GM23338 (cell line): Measurements from ENCODE around the gene SELP. TPM values are rescaled to one million over a fixed set of nuclear protein-coding genes. Genes with fewer than 3 reads are reported as not detected.

Experiments used
- ATAC-seq: fragments of 200-7000 bp; cut with Tn5 transposase; 3 replicates; pipeline ENCODE4 v1.9.1; 2020
- DNase-seq: peaks from one replicate; pipeline ENCODE4 v3.0.0-alpha.2; 2015; ENCODE audit warnings: low spot score
- H2AFZ ChIP-seq: fragments of 200-600 bp; sonication (generic); 2 replicates; pipeline ENCODE4 v1.8.0; 2016; ENCODE audit warnings: antibody characterized with exemption, mild to moderate bottlenecking, moderate library complexity
- H3F3A ChIP-seq: fragments of 200-600 bp; sonication (generic); replicated peaks from 2 replicates; pipeline ENCODE4 v1.8.0; 2017; ENCODE audit warnings: antibody characterized with exemption, mixed run types, low read depth
- H3K27ac ChIP-seq: fragments of 200-600 bp; sonication (generic); 2 replicates; pipeline ENCODE4 v1.6.1; 2016; ENCODE audit warnings: low read depth
- H3K27me3 ChIP-seq: fragments of 200-600 bp; sonication (generic); 2 replicates; pipeline ENCODE4 v1.8.0; 2016; ENCODE audit warnings: mild to moderate bottlenecking, mixed run types, moderate library complexity; ENCODE audit not compliant: insufficient read depth
- H3K36me3 ChIP-seq: fragments of 200-600 bp; sonication (generic); 2 replicates; pipeline ENCODE4 v1.8.0; 2016; ENCODE audit warnings: mild to moderate bottlenecking; ENCODE audit not compliant: insufficient read depth
- H3K4me1 ChIP-seq: fragments of 200-600 bp; sonication (generic); 2 replicates; pipeline ENCODE4 v1.8.0; 2016; ENCODE audit warnings: mild to moderate bottlenecking, moderate library complexity; ENCODE audit not compliant: insufficient read depth
- H3K4me2 ChIP-seq: fragments of 200-600 bp; sonication (generic); 2 replicates; pipeline ENCODE4 v1.7.1; 2017; ENCODE audit warnings: mixed run types
- H3K4me3 ChIP-seq: fragments of 200-600 bp; sonication (generic); 2 replicates; pipeline ENCODE4 v1.6.1; 2016; ENCODE audit warnings: mixed run types
- H3K79me2 ChIP-seq: fragments of 200-600 bp; sonication (generic); replicated peaks from 2 replicates; pipeline ENCODE4 v1.8.0; 2017; ENCODE audit warnings: mild to moderate bottlenecking; ENCODE audit not compliant: insufficient read depth
- H3K9me2 ChIP-seq: fragments of 200-600 bp; sonication (generic); 2 replicates; pipeline ENCODE4 v1.8.0; 2017; ENCODE audit not compliant: insufficient read depth
- H4K20me1 ChIP-seq: fragments of 200-600 bp; sonication (generic); replicated peaks from 2 replicates; pipeline ENCODE4 v1.8.0; 2017; ENCODE audit warnings: mild to moderate bottlenecking; ENCODE audit not compliant: insufficient read depth
- H3K27ac Mint-ChIP-seq: 2 replicates; pipeline ENCODE4 v1.8.0; 2020; ENCODE audit warnings: inconsistent platforms, mild to moderate bottlenecking, moderate library complexity, mixed read lengths
- H3K27me3 Mint-ChIP-seq: 3 replicates; pipeline ENCODE4 v1.8.0; 2022; ENCODE audit warnings: low read depth, mild to moderate bottlenecking, moderate library complexity, mixed read lengths, inconsistent platforms; ENCODE audit not compliant: insufficient read depth, poor library complexity
- H3K36me3 Mint-ChIP-seq: 3 replicates; pipeline ENCODE4 v1.8.0; 2021; ENCODE audit warnings: low read depth, mild to moderate bottlenecking, inconsistent platforms, moderate library complexity, mixed read lengths
- H3K4me1 Mint-ChIP-seq: 3 replicates; pipeline ENCODE4 v1.8.0; 2020; ENCODE audit warnings: mild to moderate bottlenecking, inconsistent platforms, mixed read lengths
- H3K4me3 Mint-ChIP-seq: 3 replicates; pipeline ENCODE4 v1.8.0; 2021; ENCODE audit warnings: moderate library complexity, mild to moderate bottlenecking, inconsistent platforms, mixed read lengths
- H3K9me3 Mint-ChIP-seq: 3 replicates; pipeline ENCODE4 v1.8.0; 2020; ENCODE audit warnings: moderate library complexity, mild to moderate bottlenecking, inconsistent platforms, mixed read lengths
- CREB1 ChIP-seq: fragments of 250-450 bp; sonication (Bioruptor Pico); IDR thresholded peaks from 2 replicates; pipeline ENCODE4 v1.5.0; 2020; ENCODE audit warnings: low read depth, mild to moderate bottlenecking, moderate library complexity
- EZH2 ChIP-seq: fragments of 200-600 bp; sonication (generic); IDR thresholded peaks from one replicate; pipeline ENCODE4 v1.8.0; 2017; ENCODE audit warnings: antibody characterized with exemption, mild to moderate bottlenecking, low read depth; ENCODE audit not compliant: unreplicated experiment
- EZH2phosphoT487 ChIP-seq: fragments of 200-600 bp; sonication (generic); IDR thresholded peaks from one replicate; pipeline ENCODE4 v1.8.1; 2018; ENCODE audit warnings: antibody characterized with exemption; ENCODE audit not compliant: unreplicated experiment
- JUNB ChIP-seq: IDR thresholded peaks from one replicate; pipeline ENCODE4 v1.6.1; 2016; ENCODE audit warnings: antibody characterized with exemption; ENCODE audit not compliant: unreplicated experiment
- NANOG ChIP-seq: IDR thresholded peaks from 2 replicates; pipeline ENCODE4 v1.6.1; 2016; ENCODE audit warnings: antibody characterized with exemption, borderline replicate concordance
- POLR2AphosphoS5 ChIP-seq: IDR thresholded peaks from 2 replicates; pipeline ENCODE4 v1.6.1; 2016; ENCODE audit warnings: antibody characterized with exemption, low read depth
- STAT1 ChIP-seq: IDR thresholded peaks from one replicate; pipeline ENCODE4 v1.6.1; 2016; ENCODE audit warnings: antibody characterized with exemption; ENCODE audit not compliant: unreplicated experiment
- ZNF114 ChIP-seq: fragments of 250-450 bp; sonication (Bioruptor Pico); IDR thresholded peaks from 2 replicates; pipeline ENCODE4 v1.5.0; 2020; ENCODE audit warnings: mild to moderate bottlenecking, moderate library complexity
- ZNF462 ChIP-seq: fragments of 250-450 bp; sonication (Bioruptor Pico); IDR thresholded peaks from 2 replicates; pipeline ENCODE4 v1.5.0; 2020; ENCODE audit warnings: mild to moderate bottlenecking, moderate library complexity
- polyA plus RNA-seq: library from polyadenylated mRNA; unstranded; fragments of >200 nt; fragmentation: Nextera tagmentation; extraction: Ambion mirVana; gene quantifications from 2 replicates; pipeline ENCODE4 v1.2.1, GENCODE V29; 2016
- total RNA-seq: library from RNA; depleted of rRNA; stranded (reverse); fragments of >200 nt; shearing (Covaris generic); gene quantifications from 2 replicates; pipeline ENCODE4 v1.2.3, GENCODE V29; 2014
- TF ChIP-seq, protein P1 (sequence below): IDR thresholded peaks from one replicate; pipeline ENCODE4 v1.6.1; 2018; ENCODE audit warnings: antibody characterized with exemption; ENCODE audit not compliant: unreplicated experiment
- TF ChIP-seq, protein P2 (sequence below), 2 experiments: fragments of 200-600 bp in 1 of 2; sonication (generic) in 1 of 2; conservative IDR thresholded peaks; 2 replicates each; pipeline versions ENCODE4 v1.5.1 to v1.6.1; 2016 to 2017; ENCODE audit warnings: antibody characterized with exemption in 2 of 2, low read depth in 2 of 2, mild to moderate bottlenecking in 2 of 2, moderate library complexity in 1 of 2

The SELP gene
- total and polyA plus RNA-seq, 2 experiments from 2014 or later, result not detected

- Histone ChIP-seq H3K36me3 (no peaks in the 10 kb centered on the region), H3K4me2 (no peak overlapping the region), H3K9me2 (0 out of 2 replicates have a peak, but pooled peaks cover 7% of the 10 kb centered on the region), H2AFZ (no peak overlapping the region), H4K20me1 (no peaks in the 10 kb centered on the region), H3K79me2 (no peaks in the 10 kb centered on the region), H3K27ac (no peak overlapping the region), H3F3A (no peaks in the 10 kb centered on the region), H3K4me3 (no peak overlapping the region), H3K4me1 (no peaks in the 10 kb centered on the region), H3K27me3 (no peaks in the 10 kb centered on the region)
- H3K27ac Mint-ChIP-seq, result no peak overlapping the region
- TF ChIP-seq CREB1 (CRISPR knock-in tag), result no peak
- TF ChIP-seq, protein P1, sequence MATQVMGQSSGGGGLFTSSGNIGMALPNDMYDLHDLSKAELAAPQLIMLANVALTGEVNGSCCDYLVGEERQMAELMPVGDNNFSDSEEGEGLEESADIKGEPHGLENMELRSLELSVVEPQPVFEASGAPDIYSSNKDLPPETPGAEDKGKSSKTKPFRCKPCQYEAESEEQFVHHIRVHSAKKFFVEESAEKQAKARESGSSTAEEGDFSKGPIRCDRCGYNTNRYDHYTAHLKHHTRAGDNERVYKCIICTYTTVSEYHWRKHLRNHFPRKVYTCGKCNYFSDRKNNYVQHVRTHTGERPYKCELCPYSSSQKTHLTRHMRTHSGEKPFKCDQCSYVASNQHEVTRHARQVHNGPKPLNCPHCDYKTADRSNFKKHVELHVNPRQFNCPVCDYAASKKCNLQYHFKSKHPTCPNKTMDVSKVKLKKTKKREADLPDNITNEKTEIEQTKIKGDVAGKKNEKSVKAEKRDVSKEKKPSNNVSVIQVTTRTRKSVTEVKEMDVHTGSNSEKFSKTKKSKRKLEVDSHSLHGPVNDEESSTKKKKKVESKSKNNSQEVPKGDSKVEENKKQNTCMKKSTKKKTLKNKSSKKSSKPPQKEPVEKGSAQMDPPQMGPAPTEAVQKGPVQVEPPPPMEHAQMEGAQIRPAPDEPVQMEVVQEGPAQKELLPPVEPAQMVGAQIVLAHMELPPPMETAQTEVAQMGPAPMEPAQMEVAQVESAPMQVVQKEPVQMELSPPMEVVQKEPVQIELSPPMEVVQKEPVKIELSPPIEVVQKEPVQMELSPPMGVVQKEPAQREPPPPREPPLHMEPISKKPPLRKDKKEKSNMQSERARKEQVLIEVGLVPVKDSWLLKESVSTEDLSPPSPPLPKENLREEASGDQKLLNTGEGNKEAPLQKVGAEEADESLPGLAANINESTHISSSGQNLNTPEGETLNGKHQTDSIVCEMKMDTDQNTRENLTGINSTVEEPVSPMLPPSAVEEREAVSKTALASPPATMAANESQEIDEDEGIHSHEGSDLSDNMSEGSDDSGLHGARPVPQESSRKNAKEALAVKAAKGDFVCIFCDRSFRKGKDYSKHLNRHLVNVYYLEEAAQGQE, result no peak
- no peak for TF ChIP-seq ZNF114 (CRISPR knock-in tag)
- TF ChIP-seq STAT1, result no peak
- TF ChIP-seq EZH2, result no peak
- TF ChIP-seq NANOG, result no peak
- TF ChIP-seq EZH2phosphoT487, result no peak
- TF ChIP-seq ZNF462 (CRISPR knock-in tag), result no peak
- no peak for TF ChIP-seq POLR2AphosphoS5
- TF ChIP-seq JUNB, result no peak
- TF ChIP-seq, protein P2, sequence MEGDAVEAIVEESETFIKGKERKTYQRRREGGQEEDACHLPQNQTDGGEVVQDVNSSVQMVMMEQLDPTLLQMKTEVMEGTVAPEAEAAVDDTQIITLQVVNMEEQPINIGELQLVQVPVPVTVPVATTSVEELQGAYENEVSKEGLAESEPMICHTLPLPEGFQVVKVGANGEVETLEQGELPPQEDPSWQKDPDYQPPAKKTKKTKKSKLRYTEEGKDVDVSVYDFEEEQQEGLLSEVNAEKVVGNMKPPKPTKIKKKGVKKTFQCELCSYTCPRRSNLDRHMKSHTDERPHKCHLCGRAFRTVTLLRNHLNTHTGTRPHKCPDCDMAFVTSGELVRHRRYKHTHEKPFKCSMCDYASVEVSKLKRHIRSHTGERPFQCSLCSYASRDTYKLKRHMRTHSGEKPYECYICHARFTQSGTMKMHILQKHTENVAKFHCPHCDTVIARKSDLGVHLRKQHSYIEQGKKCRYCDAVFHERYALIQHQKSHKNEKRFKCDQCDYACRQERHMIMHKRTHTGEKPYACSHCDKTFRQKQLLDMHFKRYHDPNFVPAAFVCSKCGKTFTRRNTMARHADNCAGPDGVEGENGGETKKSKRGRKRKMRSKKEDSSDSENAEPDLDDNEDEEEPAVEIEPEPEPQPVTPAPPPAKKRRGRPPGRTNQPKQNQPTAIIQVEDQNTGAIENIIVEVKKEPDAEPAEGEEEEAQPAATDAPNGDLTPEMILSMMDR (conservative IDR thresholded peaks at IDR 0.05; ENCODE audit: low read depth in 2 of 2), result no peak
- no peak overlapping the region for H3K4me3 Mint-ChIP-seq
- ATAC-seq (no peak), DNase-seq (peak; percentile 7)
- H3K4me1 Mint-ChIP-seq, result no peaks in the 10 kb centered on the region
- no peaks in the 10 kb centered on the region for H3K36me3 Mint-ChIP-seq
- H3K9me3 Mint-ChIP-seq, result no peaks in the 10 kb centered on the region
- H3K27me3 Mint-ChIP-seq, result peaks cover 1% of the 10 kb centered on the region
Measured at GRCh38 chr1:169576241-169576934, 53.5 kb downstream of the SELP start.
